Right cardiac atrium (tissue), 5 donors: ENCODE measurements around the gene TRIM56. TPM values are rescaled to one million over a fixed set of nuclear protein-coding genes. Genes with fewer than 3 reads are reported as not detected.
"Not testable (repeated sequence)": the region's sequence is repeated elsewhere in the genome, so short reads cannot be mapped to it uniquely, and the experiment has no call there.

ENCODE experiments used
- ATAC-seq, 2 donors: fragments of 200-7000 bp; cut with Tn5 transposase; one replicate each; pipeline versions ENCODE4 v1.8.0 to v1.9.1; 2020; ENCODE audit warnings: moderate library complexity in 2 of 2, mild to moderate bottlenecking in 1 of 2
- DNase-seq, 3 donors: peaks; one replicate each; pipeline ENCODE4 v3.0.0-alpha.2; 2020
- H3K27ac ChIP-seq: one replicate; pipeline ENCODE4 v1.5.1; 2013; ENCODE audit warnings: mild to moderate bottlenecking, low read length, control low read depth, moderate library complexity
- H3K27me3 ChIP-seq: one replicate; pipeline ENCODE4 v1.6.1; 2013; ENCODE audit not compliant: control insufficient read depth, insufficient read depth
- H3K4me1 ChIP-seq: one replicate; pipeline ENCODE4 v1.6.1; 2013; ENCODE audit warnings: low read length; ENCODE audit not compliant: control insufficient read depth, insufficient read depth
- H3K4me3 ChIP-seq: one replicate; pipeline ENCODE4 v1.5.1; 2013; ENCODE audit warnings: low read length, control low read depth
- H3K9me3 ChIP-seq: one replicate; pipeline ENCODE4 v1.6.1; 2013; ENCODE audit warnings: low read length; ENCODE audit not compliant: control insufficient read depth
- WGBS: extraction: QIAGEN DNeasy Blood & Tissue Kit; methylation state at CpG from one replicate; pipeline ENCODE4 v1.1.7; 2013; 5-methylcytosine and 5-hydroxymethylcytosine counted together
- intact Hi-C, 4 donors: fragments of 100-400 bp; cut with DNase I; formaldehyde crosslinking; loops; one replicate each; pipeline versions ENCODE4 v1.11.0 to v1.14.0; 2022 to 2023
- polyA plus RNA-seq: library from polyadenylated mRNA; stranded (reverse); fragments of 200-250 nt; gene quantifications from one replicate; pipeline ENCODE4 v1.2.3, GENCODE V29; 2013
- total RNA-seq, 4 donors: library from RNA; stranded (reverse); fragmentation: NEBNext Ultra II Directional; extraction: Animal tissue kit (Norgen Biotek cat#: 25700); gene quantifications; one replicate each; pipeline ENCODE4 v1.2.1, GENCODE V29; 2021
- donor health status: healthy with polysubstance abuse.
- donor health status: DM: no; HTN: yes; CAD: no.
- donor health status: DM: no; HTN: no; CAD: no.
- donor health status: DM: no; HTN: yes; CAD: no; lungs with severe emphysema.
- donor health status: DM: yes; HTN: yes; CAD: no.

Gene TRIM56
- total and polyA plus RNA-seq, 5 donors: 11.4 to 24.5 (median 21.8) TPM

DNA sequence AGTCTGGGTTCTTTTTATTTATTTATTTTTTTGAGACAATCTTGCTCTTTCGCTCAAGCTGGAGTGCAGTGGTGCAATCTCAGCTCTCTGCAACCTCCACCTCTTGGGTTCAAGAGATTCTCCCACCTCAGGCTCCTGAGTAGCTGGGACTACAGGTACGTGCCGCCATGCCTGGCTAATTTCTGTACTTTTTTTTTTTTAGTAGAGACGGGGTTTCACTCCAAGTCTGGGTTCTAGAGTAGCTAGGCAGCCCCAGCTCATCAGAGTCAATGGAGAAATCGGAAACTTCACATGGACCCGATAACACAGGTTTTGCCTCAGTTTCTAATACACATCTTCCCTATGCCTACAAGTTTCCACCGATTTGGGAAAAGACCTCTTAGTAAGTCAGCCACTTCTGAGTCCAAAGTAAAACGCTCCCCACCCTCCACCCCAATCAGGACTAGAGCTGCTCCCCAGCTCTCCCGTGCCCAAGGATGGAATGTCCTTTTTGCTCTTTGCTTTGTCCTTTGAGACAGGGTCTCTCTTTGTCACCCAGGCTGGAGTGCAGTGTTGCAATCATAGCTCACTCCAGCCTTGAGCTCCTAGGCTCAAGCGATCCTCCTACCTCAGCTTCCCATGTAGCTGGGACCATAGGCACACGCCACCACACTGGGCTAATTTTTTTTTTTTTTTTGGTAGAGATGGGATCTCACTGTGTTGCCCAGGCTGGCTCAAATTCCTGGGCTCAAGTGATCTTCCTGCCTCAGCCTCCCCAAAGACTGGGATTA, 37.8 kb downstream of the TRIM56 start:
- H3K4me3 ChIP-seq: no peak overlapping the region
- no peaks in the 10 kb centered on the region for H3K9me3 ChIP-seq
- WGBS: 89% methylated on average over 11 of the region's 11 CpGs
- intact Hi-C loops: no loop called here
- DNase-seq: no peak
- H3K4me1 ChIP-seq: peaks cover 6% of the 10 kb centered on the region
- H3K27me3 ChIP-seq: no peaks in the 10 kb centered on the region
- no peak for ATAC-seq
- peak overlapping the region; percentile 92 for H3K27ac ChIP-seq

- intact Hi-C loops: no loop called here
- H3K4me1 ChIP-seq: peaks cover 6% of the 10 kb centered on the region
- no peaks in the 10 kb centered on the region for H3K27me3 ChIP-seq
- H3K9me3 ChIP-seq: no peaks in the 10 kb centered on the region
- H3K4me3 ChIP-seq: no peak overlapping the region
- H3K27ac ChIP-seq: no peak overlapping the region
- DNase-seq (no peak), ATAC-seq (no peak)
- 79% methylated on average over 3 of the region's 3 CpGs for WGBS
Measured at GRCh38 chr7:101123703-101124068, 38.4 kb downstream of the TRIM56 start.

GRCh38 chr7:101124376-101125056, 39.2 kb downstream of the TRIM56 start:
- peak in 1 of 2 donors; percentile 1 for ATAC-seq
- no peak overlapping the region for H3K4me3 ChIP-seq
- peaks cover 6% of the 10 kb centered on the region for H3K4me1 ChIP-seq
- H3K9me3 ChIP-seq: no peaks in the 10 kb centered on the region
- WGBS: 33% methylated on average over 7 of the region's 7 CpGs
- DNase-seq: no peak
- H3K27me3 ChIP-seq: no peaks in the 10 kb centered on the region
- no peak overlapping the region for H3K27ac ChIP-seq
- intact Hi-C loops: no loop called here

GRCh38 chr7:101125989-101126650, 40.8 kb downstream of the TRIM56 start:
- Histone ChIP-seq H3K4me3 (no peak overlapping the region), H3K9me3 (no peaks in the 10 kb centered on the region), H3K4me1 (peaks cover 6% of the 10 kb centered on the region), H3K27me3 (no peaks in the 10 kb centered on the region), H3K27ac (peak overlapping the region; percentile 66)
- ATAC-seq (peak; percentile 56 to 72), DNase-seq (peak; percentile 84 to 90 (median 89))
- intact Hi-C loops: no loop called here
- WGBS: 28% methylated on average over 15 of the region's 15 CpGs

- H3K4me1 ChIP-seq: peaks cover 6% of the 10 kb centered on the region
- WGBS: 3% methylated on average over 22 of the region's 22 CpGs
- intact Hi-C loops: no loop called here
Measured at GRCh38 chr7:101126651-101127459, 41.6 kb downstream of the TRIM56 start, which contains the start of gene SERPINE1. SERPINE1 (plus strand) TSS chr7:101127104; CDS start chr7:101128394, 1,290 bp downstream.

GRCh38 chr7:101127460-101128039, 42.3 kb downstream of the TRIM56 start:
- DNase-seq (no peak), ATAC-seq (no peak)
- H3K9me3 ChIP-seq: no peaks in the 10 kb centered on the region
- H3K27ac ChIP-seq: no peak overlapping the region
- H3K27me3 ChIP-seq: no peaks in the 10 kb centered on the region
- intact Hi-C loops: no loop called here
- peaks cover 6% of the 10 kb centered on the region for H3K4me1 ChIP-seq
- 77% methylated on average over 3 of the region's 3 CpGs for WGBS
- H3K4me3 ChIP-seq: peak overlapping the region; percentile 31

More at GRCh38 chr7:101126651-101127459, 41.6 kb downstream of the TRIM56 start, which contains the start of gene SERPINE1:
- peak within 1 kb of the TSS; percentile 31 for H3K4me3 ChIP-seq
- peak within 1 kb of the TSS; percentile 66 for H3K27ac ChIP-seq
- no peaks in the 10 kb centered on the region for H3K9me3 ChIP-seq
- peak; percentile 92 to 93 (median 92) for DNase-seq
- peak; percentile 86 to 90 for ATAC-seq
- no peaks in the 10 kb centered on the region for H3K27me3 ChIP-seq

GRCh38 chr7:101128040-101128834, 43.0 kb downstream of the TRIM56 start:
- Histone ChIP-seq H3K27me3 (no peaks in the 10 kb centered on the region), H3K27ac (no peak overlapping the region), H3K4me3 (no peak overlapping the region), H3K4me1 (peaks cover 6% of the 10 kb centered on the region), H3K9me3 (no peaks in the 10 kb centered on the region)
- intact Hi-C loops: no loop called here
- no peak for ATAC-seq
- no peak for DNase-seq
- 85% methylated on average over 14 of the region's 14 CpGs for WGBS

DNA sequence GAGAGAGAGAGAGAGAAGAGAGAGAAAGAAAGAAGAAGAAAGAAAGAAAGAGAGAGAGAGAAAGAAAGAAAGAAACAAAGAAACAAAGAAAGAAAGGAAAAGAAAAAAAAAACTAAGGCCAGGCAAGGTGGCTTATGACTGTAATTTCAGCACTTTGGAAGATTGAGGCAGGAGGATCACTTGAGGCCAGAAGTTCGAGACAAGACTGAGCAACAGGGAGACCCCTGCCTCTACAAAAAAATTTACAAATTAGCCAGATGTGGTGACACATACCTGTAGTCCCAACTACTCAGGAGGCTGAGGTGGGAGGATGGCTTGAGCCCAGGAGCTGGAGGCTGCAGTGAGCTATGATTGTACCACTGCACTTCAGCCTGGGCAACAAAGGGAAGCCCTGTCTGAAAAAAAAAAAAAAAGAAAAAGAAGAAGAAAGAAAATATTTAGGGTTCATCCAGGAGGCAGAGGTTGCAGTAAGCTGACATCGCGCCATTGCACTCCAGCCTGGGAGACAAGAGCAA, 44.4 kb downstream of the TRIM56 start:
- no peak for ATAC-seq
- no peak overlapping the region for H3K4me3 ChIP-seq
- no peak for DNase-seq
- intact Hi-C loops: loop anchor here in 1 of 4 donors (10.0 kb wide), 1 partner anchor 45 kb away; the partner anchor contains the start of gene TRIM56
- H3K4me1 ChIP-seq: peaks cover 6% of the 10 kb centered on the region
- WGBS: 91% methylated on average over 3 of the region's 3 CpGs
- no peaks in the 10 kb centered on the region for H3K27me3 ChIP-seq
- H3K27ac ChIP-seq: no peak overlapping the region
- no peaks in the 10 kb centered on the region for H3K9me3 ChIP-seq

DNA sequence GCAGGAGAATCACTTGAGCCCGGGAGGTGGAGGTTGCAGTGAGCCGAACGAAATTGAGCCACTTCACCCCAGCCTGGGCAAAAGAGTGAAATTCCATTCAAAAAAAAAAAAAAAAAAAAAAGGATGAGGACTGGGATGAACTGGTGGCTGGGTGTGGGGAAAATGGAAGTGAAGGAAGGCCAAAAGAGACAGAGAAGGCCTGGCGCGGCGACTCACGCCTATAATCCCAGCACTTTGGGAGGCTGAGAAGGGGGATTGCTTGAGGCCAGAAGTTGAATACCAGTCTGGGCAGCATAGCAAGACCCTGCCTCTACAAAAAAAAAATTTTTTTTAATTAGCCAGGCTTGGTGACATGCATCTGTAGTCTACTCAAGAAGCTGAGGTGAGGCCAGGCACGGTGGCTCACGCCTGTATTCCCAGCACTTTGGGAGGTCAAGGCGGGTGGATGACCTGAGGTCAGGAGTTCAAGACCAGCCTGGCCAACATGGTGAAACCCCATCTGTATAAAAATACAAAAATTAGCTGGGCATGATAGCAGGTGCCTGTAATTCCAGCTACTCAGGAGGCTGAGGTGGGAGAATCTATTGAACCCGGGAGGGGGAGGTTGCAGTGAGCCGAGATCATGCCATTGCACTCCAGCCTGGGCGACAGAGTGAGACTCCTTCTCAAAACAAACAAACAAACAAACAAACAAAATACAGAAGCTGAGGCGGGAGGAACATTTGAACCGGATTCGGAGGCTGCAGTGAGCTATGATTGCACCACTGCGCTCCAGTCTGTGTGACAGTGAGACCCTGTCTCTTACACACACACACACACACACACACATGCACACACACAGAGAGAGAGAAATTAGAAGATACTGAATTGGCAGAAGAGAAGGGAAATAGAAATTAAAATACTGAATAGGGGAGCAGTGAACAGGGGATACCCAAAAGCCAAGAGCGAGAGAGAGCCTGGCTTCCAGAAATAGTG, 47.6 kb downstream of the TRIM56 start:
- not testable (repeated sequence) for H3K27me3 ChIP-seq
- 87% methylated on average over 18 of the region's 18 CpGs for WGBS

More for the DNA sequence above, 47.6 kb downstream of the TRIM56 start:
- not testable (repeated sequence) for H3K27ac ChIP-seq, ATAC-seq, H3K4me1 ChIP-seq, H3K4me3 ChIP-seq, H3K9me3 ChIP-seq, DNase-seq
- intact Hi-C loops: loop anchor here in 1 of 4 donors (10.0 kb wide), 1 partner anchor 48 kb away; the partner anchor contains the start of gene TRIM56
